UCSD-AML1 (cell line): ENCODE measurements around the gene KIF26B.
"Not testable (repeated sequence)": the region's sequence is repeated elsewhere in the genome, so short reads cannot be mapped to it uniquely, and the experiment has no call there.

Source experiments
- DNase-seq: peaks from one replicate; lab custom pipeline; 2025; ENCODE audit not compliant: unreplicated experiment; lab: John Stamatoyannopoulos, UW

The KIF26B gene

GRCh38 chr1:245345191-245345884 lies 190.6 kb downstream of the KIF26B start:
- DNase-seq: no peak

- DNase-seq: no peak
These were observed 193.8 kb downstream of the KIF26B start for GRCh38 chr1:245348626-245349025.

- no peak for DNase-seq
These were observed 198.6 kb downstream of the KIF26B start for GRCh38 chr1:245353411-245353810.

GRCh38 chr1:245353915-245354775 lies 199.4 kb downstream of the KIF26B start:
- no peak for DNase-seq

- not testable (repeated sequence) for DNase-seq
These were observed 201.3 kb downstream of the KIF26B start for GRCh38 chr1:245355851-245356630.

GRCh38 chr1:245356891-245357585 lies 202.3 kb downstream of the KIF26B start:
- no peak for DNase-seq

GRCh38 chr1:245359101-245359680 lies 204.4 kb downstream of the KIF26B start:
- DNase-seq: not testable (repeated sequence)

GRCh38 chr1:245361065-245361464 lies 206.3 kb downstream of the KIF26B start:
- DNase-seq: no peak

- DNase-seq: no peak
These were observed 207.2 kb downstream of the KIF26B start for GRCh38 chr1:245361951-245362350.

- DNase-seq: no peak
These were observed 208.8 kb downstream of the KIF26B start for GRCh38 chr1:245363461-245364200.

GRCh38 chr1:245365095-245366020 lies 210.6 kb downstream of the KIF26B start:
- no peak for DNase-seq

- DNase-seq: no peak
These were observed 212.1 kb downstream of the KIF26B start for GRCh38 chr1:245366886-245367285.

GRCh38 chr1:245370175-245370825 lies 215.5 kb downstream of the KIF26B start:
- DNase-seq: no peak

GRCh38 chr1:245370905-245371581 lies 216.3 kb downstream of the KIF26B start:
- DNase-seq: no peak

GRCh38 chr1:245373131-245373530 lies 218.3 kb downstream of the KIF26B start:
- no peak for DNase-seq

- no peak for DNase-seq
These were observed 221.1 kb downstream of the KIF26B start for GRCh38 chr1:245375789-245376460.

- DNase-seq: no peak
These were observed 223.1 kb downstream of the KIF26B start for GRCh38 chr1:245377854-245378253.
